Right atrium auricular region (tissue), 2 donors: ENCODE measurements around the gene DNM3. TPM values are rescaled to one million over a fixed set of nuclear protein-coding genes. Genes with fewer than 3 reads are reported as not detected.

ENCODE experiments used
- DNase-seq: peaks from one replicate; pipeline ENCODE4 v3.0.0-alpha.2; 2019; ENCODE audit warnings: low spot score
- H3K27ac ChIP-seq, 2 donors: fragments of 200-600 bp; sonication (generic); 1 replicate in 1 of 2; 2 replicates in 1 of 2; pipeline ENCODE4 v1.5.1; 2016 to 2019
- H3K27me3 ChIP-seq, 2 donors: fragments of 200-600 bp; sonication (generic); one replicate each; pipeline versions ENCODE4 v1.5.1 to v1.6.0; 2017 to 2019
- H3K36me3 ChIP-seq: fragments of 200-600 bp; sonication (generic); one replicate; pipeline ENCODE4 v1.5.1; 2016
- H3K4me1 ChIP-seq, 2 donors: fragments of 200-600 bp; sonication (generic); one replicate each; pipeline versions ENCODE4 v1.5.1 to v1.6.0; 2017 to 2019
- H3K4me3 ChIP-seq, 2 donors: fragments of 200-600 bp; sonication (generic); 1 replicate in 1 of 2; 2 replicates in 1 of 2; pipeline ENCODE4 v1.5.1; 2017 to 2019; ENCODE audit warnings: mild to moderate bottlenecking in 1 of 2, moderate library complexity in 1 of 2
- H3K9me3 ChIP-seq, 2 donors: fragments of 200-600 bp; sonication (generic); one replicate each; pipeline ENCODE4 v1.5.1; 2019
- total RNA-seq, 2 donors: library from RNA; depleted of rRNA; stranded (reverse); fragments of >200 nt; gene quantifications; one replicate each; pipeline ENCODE4 v1.1.0, GENCODE V29; 2016
- TF ChIP-seq, protein P1 (sequence below), 2 donors: fragments of 200-600 bp; sonication (generic); IDR thresholded peaks; one replicate each; pipeline ENCODE4 v1.5.1; 2019; ENCODE audit warnings: antibody characterized with exemption in 2 of 2

DNM3 gene
- total RNA-seq, 2 donors from 2014 or later, result 1.0 to 1.6 TPM

- Histone ChIP-seq H3K36me3 (no peaks in the 10 kb centered on the region), H3K4me1 (no peaks in the 10 kb centered on the region), H3K4me3 (no peak overlapping the region), H3K27me3 (no peaks in the 10 kb centered on the region), H3K27ac (no peak overlapping the region), H3K9me3 (peaks cover 0 to 9% of the 10 kb centered on the region in 2 donors)
- TF ChIP-seq, protein P1, sequence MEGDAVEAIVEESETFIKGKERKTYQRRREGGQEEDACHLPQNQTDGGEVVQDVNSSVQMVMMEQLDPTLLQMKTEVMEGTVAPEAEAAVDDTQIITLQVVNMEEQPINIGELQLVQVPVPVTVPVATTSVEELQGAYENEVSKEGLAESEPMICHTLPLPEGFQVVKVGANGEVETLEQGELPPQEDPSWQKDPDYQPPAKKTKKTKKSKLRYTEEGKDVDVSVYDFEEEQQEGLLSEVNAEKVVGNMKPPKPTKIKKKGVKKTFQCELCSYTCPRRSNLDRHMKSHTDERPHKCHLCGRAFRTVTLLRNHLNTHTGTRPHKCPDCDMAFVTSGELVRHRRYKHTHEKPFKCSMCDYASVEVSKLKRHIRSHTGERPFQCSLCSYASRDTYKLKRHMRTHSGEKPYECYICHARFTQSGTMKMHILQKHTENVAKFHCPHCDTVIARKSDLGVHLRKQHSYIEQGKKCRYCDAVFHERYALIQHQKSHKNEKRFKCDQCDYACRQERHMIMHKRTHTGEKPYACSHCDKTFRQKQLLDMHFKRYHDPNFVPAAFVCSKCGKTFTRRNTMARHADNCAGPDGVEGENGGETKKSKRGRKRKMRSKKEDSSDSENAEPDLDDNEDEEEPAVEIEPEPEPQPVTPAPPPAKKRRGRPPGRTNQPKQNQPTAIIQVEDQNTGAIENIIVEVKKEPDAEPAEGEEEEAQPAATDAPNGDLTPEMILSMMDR (IDR thresholded peaks at IDR 0.05), result no peak
- DNase-seq, result no peak
Measured at GRCh38 chr1:171860696-171861095, 19.4 kb downstream of the DNM3 start.

DNA sequence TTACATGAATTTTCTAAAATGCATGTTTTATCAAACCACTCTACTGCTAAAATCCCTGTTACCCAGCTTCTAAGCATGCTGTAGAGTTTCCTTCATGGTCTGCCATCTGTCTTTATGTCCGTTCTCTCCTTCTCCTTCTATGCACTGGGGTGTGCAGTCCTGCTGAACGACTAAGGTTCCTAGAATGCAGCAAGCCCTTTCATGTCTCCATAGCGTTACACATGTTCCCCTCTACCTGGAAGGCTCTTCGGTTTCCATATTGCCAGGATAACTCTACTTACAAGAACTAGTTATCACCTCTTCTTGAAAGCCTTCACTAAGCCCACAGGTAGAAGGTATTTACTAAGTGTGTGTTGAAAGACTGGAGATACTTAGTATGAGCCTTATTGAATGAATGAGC lies 22.2 kb downstream of the DNM3 start:
- TF ChIP-seq, protein P1 (IDR thresholded peaks at IDR 0.05), result no peak
- DNase-seq, result no peak

DNA sequence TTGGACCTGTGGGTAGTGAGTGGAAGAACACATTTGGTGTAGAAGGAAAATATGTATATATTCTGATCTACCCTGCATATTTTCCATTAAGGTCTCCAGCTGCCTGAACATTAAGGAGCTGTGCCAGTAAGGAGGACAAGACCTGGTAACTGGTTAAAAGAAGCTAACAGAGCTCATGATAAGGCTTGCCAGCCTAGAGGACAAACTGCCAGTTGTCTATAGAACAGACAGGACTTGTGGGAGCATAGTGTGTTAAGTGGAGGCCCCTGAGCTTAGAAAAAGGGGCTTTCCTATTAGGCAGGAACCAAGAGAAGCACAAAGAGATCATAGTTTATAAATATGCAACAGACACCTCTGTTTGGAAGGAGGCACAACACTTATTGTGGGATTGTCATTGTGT lies 23.0 kb downstream of the DNM3 start:
- H3K36me3 ChIP-seq, result no peaks in the 10 kb centered on the region
- H3K4me1 ChIP-seq, result no peaks in the 10 kb centered on the region
- H3K9me3 ChIP-seq, result no peaks in the 10 kb centered on the region
- no peak for DNase-seq
- no peak overlapping the region for H3K27ac ChIP-seq
- TF ChIP-seq, protein P1 (IDR thresholded peaks at IDR 0.05), result no peak
- H3K4me3 ChIP-seq, result no peak overlapping the region
- H3K27me3 ChIP-seq, result no peaks in the 10 kb centered on the region

More for the DNA sequence above, 22.2 kb downstream of the DNM3 start:
- Histone ChIP-seq H3K36me3 (no peaks in the 10 kb centered on the region), H3K27me3 (no peaks in the 10 kb centered on the region), H3K4me3 (no peak overlapping the region), H3K4me1 (no peaks in the 10 kb centered on the region), H3K9me3 (no peaks in the 10 kb centered on the region), H3K27ac (no peak overlapping the region)

GRCh38 chr1:171865106-171865505 lies 23.8 kb downstream of the DNM3 start:
- Histone ChIP-seq H3K36me3 (no peaks in the 10 kb centered on the region), H3K27ac (no peak overlapping the region), H3K27me3 (no peaks in the 10 kb centered on the region), H3K9me3 (no peaks in the 10 kb centered on the region), H3K4me3 (no peak overlapping the region), H3K4me1 (no peaks in the 10 kb centered on the region)
- TF ChIP-seq, protein P1 (IDR thresholded peaks at IDR 0.05), result no peak
- DNase-seq, result no peak

GRCh38 chr1:171867236-171867635 lies 25.9 kb downstream of the DNM3 start:
- Histone ChIP-seq H3K4me1 (no peaks in the 10 kb centered on the region), H3K9me3 (no peaks in the 10 kb centered on the region), H3K36me3 (no peaks in the 10 kb centered on the region), H3K27ac (no peak overlapping the region), H3K4me3 (no peak overlapping the region), H3K27me3 (no peaks in the 10 kb centered on the region)
- TF ChIP-seq, protein P1 (IDR thresholded peaks at IDR 0.05), result no peak
- DNase-seq, result no peak

DNA sequence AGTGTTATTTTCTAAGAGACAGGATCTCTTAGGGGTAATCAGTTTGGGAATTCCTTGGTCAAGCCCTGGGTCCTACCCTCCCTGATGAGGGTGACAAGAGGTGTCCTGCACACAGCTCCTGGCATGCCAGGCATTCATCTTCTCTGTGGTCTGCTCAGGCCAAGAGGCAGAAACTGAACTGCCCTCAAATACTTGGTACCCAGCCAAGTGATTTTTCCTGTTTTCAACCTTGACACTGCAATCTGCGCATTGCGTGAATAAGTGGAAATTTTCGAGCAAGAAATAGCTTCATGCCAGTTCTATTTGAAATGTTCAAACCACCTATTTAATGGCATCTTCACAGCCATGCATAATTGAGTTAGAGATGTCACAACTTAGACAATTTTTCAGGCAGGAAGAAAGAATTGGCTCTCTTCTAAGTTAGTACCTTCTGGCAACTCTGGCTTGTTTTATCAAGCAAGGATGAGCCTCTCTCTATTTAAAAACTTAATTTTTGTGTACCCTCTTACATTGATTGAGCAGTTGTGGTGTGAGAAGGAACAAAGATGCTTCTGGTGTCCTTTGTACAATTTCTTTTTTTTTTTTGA lies 27.0 kb downstream of the DNM3 start:
- no peaks in the 10 kb centered on the region for H3K27me3 ChIP-seq
- no peaks in the 10 kb centered on the region for H3K9me3 ChIP-seq
- H3K4me1 ChIP-seq, result no peaks in the 10 kb centered on the region
- H3K36me3 ChIP-seq, result no peaks in the 10 kb centered on the region
- no peak overlapping the region for H3K4me3 ChIP-seq
- TF ChIP-seq, protein P1 (IDR thresholded peaks at IDR 0.05), result no peak
- no peak for DNase-seq
- H3K27ac ChIP-seq, result no peak overlapping the region
